Muscle layer of colon (tissue), 2 donors: ENCODE results near the gene EYS.

Source experiments
- H3K27ac ChIP-seq: one replicate; pipeline ENCODE4 v1.7.0; 2013; ENCODE audit warnings: low read depth, mild to moderate bottlenecking, low read length, moderate library complexity
- H3K27me3 ChIP-seq, 2 donors: one replicate each; pipeline ENCODE4 v1.7.0; 2013; ENCODE audit warnings: low read length in 2 of 2, mild to moderate bottlenecking in 2 of 2; ENCODE audit not compliant: insufficient read depth in 2 of 2, control insufficient read depth in 1 of 2
- H3K36me3 ChIP-seq: one replicate; pipeline ENCODE4 v1.7.0; 2013; ENCODE audit warnings: mild to moderate bottlenecking, low read length; ENCODE audit not compliant: insufficient read depth
- H3K4me1 ChIP-seq: one replicate; pipeline ENCODE4 v1.7.0; 2013; ENCODE audit warnings: mild to moderate bottlenecking, low read length; ENCODE audit not compliant: insufficient read depth
- H3K4me3 ChIP-seq, 2 donors: one replicate each; pipeline ENCODE4 v1.7.0; 2013; ENCODE audit warnings: low read length in 2 of 2, low read depth in 1 of 2, mild to moderate bottlenecking in 1 of 2, moderate library complexity in 1 of 2
- H3K9ac ChIP-seq: one replicate; pipeline ENCODE4 v1.7.0; 2013; ENCODE audit warnings: low read length
- H3K9me3 ChIP-seq: one replicate; pipeline ENCODE4 v1.7.0; 2013; ENCODE audit warnings: mild to moderate bottlenecking, low read length
- donor health status: abdominal sarcoma.
- donor health status: Adenocarcinoma of cecum.

EYS gene

DNA sequence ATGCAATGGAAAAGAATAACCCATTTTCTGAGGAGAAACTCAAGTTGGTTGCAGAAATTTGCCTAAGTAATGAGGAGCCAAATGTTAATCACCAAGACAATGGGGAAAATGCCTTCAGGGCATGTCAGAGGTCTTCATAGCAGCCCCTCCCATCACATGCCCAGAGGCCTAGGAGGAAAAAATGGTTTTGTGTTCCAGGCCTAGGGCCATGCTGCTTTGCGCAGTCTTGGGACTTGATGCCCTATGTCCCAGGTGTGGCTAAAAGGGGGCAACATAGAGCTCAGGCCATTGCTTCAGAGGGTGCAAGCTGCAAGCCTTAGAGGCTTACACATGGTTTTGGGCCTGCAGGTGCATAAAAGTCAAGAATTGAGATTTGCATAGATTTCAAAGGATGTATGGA, 485.9 kb downstream of the EYS start:
- Histone ChIP-seq H3K4me3 (no peak overlapping the region), H3K9ac (no peak overlapping the region), H3K4me1 (no peaks in the 10 kb centered on the region), H3K27me3 (no peaks in the 10 kb centered on the region), H3K36me3 (no peaks in the 10 kb centered on the region), H3K27ac (no peak overlapping the region), H3K9me3 (no peaks in the 10 kb centered on the region)

DNA sequence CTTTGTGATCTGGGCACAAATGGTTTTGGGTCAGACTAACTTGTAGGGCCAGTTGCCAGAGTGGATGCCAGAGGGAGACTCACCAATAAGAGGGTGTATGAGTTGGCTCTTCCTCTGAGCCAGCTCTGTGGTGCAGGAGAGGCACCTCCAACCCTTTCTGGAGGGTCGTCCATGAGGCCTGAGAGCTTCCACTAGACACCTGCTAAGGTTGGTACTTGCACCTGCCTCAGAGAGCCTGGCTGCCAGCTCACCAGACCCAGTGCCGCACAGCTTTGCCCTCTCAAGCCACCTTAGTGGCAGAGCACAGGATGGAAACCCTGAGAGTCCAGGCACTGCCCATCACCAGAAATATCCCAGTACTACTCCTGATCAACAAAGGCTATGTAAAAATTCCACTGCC, 504.3 kb downstream of the EYS start:
- H3K27me3 ChIP-seq = no peaks in the 10 kb centered on the region
- no peak overlapping the region for H3K27ac ChIP-seq
- no peaks in the 10 kb centered on the region for H3K9me3 ChIP-seq
- no peaks in the 10 kb centered on the region for H3K36me3 ChIP-seq
- no peak overlapping the region for H3K4me3 ChIP-seq
- no peaks in the 10 kb centered on the region for H3K4me1 ChIP-seq
- no peak overlapping the region for H3K9ac ChIP-seq

DNA sequence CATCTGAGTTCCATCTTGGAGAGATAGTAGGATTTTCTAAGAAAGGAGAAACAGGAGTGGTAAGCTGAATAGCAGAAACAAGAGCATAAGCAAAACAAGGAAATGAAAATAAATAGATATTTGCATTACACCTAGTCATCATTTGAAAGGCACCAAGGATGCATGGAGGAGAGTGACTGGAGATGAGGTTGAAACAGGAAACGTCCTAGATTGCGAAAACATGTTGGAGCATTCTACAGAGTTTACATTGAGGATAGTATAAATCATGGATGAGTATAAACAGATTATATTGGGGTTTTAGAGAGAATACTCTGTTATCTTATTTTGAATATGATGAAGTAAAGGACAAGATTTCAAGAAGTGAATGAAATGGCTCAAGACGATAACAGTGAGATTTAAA, 507.3 kb downstream of the EYS start:
- Histone ChIP-seq H3K4me3 (no peak overlapping the region), H3K36me3 (no peaks in the 10 kb centered on the region), H3K9ac (no peak overlapping the region), H3K9me3 (no peaks in the 10 kb centered on the region), H3K27ac (no peak overlapping the region), H3K27me3 (no peaks in the 10 kb centered on the region), H3K4me1 (no peaks in the 10 kb centered on the region)

DNA sequence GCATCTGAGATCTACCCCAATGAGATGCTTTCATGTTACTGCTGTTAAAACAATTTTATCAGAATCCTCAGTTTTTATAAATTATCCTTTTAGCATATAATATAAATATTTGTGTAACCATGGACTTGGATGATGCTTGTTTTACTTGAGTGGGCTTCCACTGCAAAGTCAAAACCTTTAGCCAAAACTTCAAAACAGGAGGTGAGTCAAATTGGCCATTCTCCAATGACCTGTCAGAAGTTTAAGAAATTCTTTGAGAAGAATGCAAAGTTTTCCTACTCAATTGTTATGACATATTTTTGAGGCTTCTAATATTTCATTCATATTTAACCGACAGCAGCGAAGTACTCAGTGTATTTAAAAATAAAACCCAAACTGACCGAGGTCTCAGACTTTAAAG, 507.9 kb downstream of the EYS start:
- H3K36me3 ChIP-seq = no peaks in the 10 kb centered on the region
- no peaks in the 10 kb centered on the region for H3K27me3 ChIP-seq
- no peaks in the 10 kb centered on the region for H3K4me1 ChIP-seq
- H3K9me3 ChIP-seq = no peaks in the 10 kb centered on the region
- H3K9ac ChIP-seq = no peak overlapping the region
- H3K27ac ChIP-seq = no peak overlapping the region
- no peak overlapping the region for H3K4me3 ChIP-seq

DNA sequence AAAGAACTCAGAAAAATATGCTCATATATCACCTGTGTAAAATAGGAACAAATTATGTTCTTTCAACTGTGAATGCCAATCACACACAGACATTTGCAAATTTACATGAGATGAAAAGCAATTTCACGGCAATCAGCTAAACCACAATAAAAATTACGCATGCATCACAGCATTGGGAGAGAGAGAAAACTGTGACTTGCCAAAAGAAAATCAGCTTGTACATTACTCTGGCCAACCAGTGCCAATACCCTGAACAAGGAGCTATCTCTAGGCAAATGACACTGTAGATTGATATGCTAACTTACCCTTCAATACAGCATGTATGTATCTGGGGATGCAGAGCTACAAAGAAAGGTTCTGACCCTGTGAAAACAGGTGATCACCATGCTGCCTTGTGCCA, 515.6 kb downstream of the EYS start:
- Histone ChIP-seq H3K4me3 (no peak overlapping the region), H3K36me3 (no peaks in the 10 kb centered on the region), H3K27ac (no peak overlapping the region), H3K4me1 (no peaks in the 10 kb centered on the region), H3K27me3 (no peaks in the 10 kb centered on the region), H3K9ac (no peak overlapping the region), H3K9me3 (no peaks in the 10 kb centered on the region)

DNA sequence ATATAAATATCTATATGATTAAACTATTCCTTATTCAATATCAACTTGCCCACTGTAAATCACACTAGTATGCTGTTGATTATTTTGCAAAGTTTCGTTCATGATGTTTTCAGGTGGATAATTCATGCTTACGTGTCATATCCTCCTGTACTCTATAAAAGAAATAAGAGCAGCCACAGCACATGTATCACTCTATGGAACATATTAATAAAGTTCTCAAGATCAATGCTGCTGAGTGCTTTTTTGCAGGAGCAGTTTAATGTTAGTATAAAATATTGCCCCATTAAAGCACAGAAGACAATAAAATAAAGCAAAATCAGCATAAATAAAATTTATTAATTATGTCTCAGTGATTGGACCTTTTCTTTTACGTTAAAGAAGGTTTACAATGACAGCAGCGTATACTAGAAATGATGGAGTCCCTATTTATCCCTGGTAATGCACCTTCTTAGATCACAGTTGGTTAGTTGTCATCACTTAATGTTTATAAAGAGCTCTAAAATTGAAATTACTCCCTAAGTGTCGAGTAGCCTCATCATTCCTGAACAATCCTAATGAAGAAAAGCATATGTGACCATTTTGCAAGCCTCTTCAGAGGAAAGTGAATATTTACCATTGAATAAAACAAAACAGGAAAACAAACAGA, 517.7 kb downstream of the EYS start:
- H3K4me3 ChIP-seq = no peak overlapping the region
- no peaks in the 10 kb centered on the region for H3K36me3 ChIP-seq
- no peak overlapping the region for H3K27ac ChIP-seq
- H3K9ac ChIP-seq = no peak overlapping the region
- H3K27me3 ChIP-seq = no peaks in the 10 kb centered on the region
- no peaks in the 10 kb centered on the region for H3K9me3 ChIP-seq
- H3K4me1 ChIP-seq = no peaks in the 10 kb centered on the region

DNA sequence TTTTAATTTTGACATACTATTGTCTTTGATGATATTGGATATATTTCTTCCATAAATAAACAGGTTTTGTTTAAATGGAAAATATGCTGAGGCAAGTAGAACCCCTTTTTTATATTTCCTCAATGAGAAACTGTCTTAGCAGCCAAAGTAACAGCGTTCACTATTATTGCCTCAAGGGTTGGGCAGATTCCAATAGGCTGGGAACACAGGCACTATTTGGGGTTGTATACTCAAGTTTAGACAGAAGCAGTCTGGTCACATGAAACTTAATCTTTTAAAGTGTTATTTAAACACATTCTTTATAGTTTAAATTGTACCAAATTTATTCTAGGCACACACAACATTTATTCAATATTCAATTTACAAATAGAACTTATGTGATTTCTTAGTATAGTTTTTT, 520.2 kb downstream of the EYS start:
- H3K36me3 ChIP-seq = no peaks in the 10 kb centered on the region
- no peak overlapping the region for H3K4me3 ChIP-seq
- H3K4me1 ChIP-seq = no peaks in the 10 kb centered on the region
- no peaks in the 10 kb centered on the region for H3K27me3 ChIP-seq
- no peaks in the 10 kb centered on the region for H3K9me3 ChIP-seq
- H3K9ac ChIP-seq = no peak overlapping the region
- H3K27ac ChIP-seq = no peak overlapping the region

DNA sequence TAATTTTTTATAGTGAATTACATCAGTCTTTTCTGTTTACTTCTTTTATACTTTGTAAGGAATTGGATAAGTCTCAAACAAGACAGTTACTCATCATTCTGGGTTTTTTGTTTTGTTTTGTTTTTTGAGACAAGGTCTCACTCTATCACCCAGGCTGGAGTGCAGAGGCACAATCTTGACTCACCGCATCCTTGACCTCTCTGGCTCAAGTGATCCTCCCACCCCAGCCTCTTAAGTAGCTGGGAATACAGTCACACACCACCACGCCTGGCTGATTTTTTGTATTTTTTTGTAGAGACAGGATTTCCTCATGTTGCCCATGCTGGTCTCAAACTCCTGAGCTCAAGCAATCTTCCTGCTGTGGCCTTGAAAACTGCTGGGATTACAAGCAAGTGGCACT, 524.3 kb downstream of the EYS start:
- H3K9ac ChIP-seq = no peak overlapping the region
- H3K27ac ChIP-seq = no peak overlapping the region
- H3K4me1 ChIP-seq = no peaks in the 10 kb centered on the region
- no peaks in the 10 kb centered on the region for H3K27me3 ChIP-seq
- H3K9me3 ChIP-seq = no peaks in the 10 kb centered on the region
- H3K4me3 ChIP-seq = no peak overlapping the region
- no peaks in the 10 kb centered on the region for H3K36me3 ChIP-seq

DNA sequence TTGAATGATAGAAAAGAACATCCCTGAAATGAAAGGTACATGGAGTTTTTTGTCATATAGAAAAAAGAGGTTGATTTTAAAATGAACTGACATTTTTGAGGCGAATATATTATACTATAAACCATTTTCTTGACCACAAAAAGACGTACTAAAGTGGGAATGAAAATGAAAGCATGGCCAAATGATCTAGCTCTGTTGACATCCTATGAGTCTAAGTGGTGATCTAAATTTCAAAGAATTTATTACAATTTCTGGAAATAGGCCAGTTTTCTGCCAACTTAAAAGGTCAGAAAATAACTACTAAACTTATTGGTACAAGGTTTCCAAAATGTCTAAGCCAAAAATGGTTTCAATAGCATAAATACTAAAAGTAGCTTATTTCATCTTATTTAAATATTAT, 536.8 kb downstream of the EYS start:
- Histone ChIP-seq H3K9ac (no peak overlapping the region), H3K4me3 (no peak overlapping the region), H3K4me1 (no peaks in the 10 kb centered on the region), H3K27ac (no peak overlapping the region), H3K36me3 (no peaks in the 10 kb centered on the region), H3K9me3 (no peaks in the 10 kb centered on the region), H3K27me3 (no peaks in the 10 kb centered on the region)

DNA sequence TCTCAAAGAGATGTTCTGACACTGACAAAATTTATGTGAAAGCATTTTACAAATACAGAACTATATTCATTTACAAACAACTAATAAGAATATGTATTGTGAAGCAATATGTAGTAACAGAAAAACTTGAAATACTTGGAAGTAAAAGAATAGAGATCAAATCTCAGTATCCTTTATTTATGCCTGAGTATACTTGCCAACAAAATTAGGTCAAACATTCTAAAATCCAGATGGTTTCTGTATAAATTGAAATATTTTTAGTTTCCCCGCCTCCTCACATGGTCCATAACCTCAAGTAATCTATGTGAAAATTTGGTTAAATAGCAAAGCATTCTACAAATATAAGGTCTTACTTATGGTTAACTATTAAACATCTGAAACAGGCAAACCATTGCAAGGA, 545.4 kb downstream of the EYS start:
- no peaks in the 10 kb centered on the region for H3K9me3 ChIP-seq
- H3K36me3 ChIP-seq = no peaks in the 10 kb centered on the region
- H3K4me3 ChIP-seq = no peak overlapping the region
- no peaks in the 10 kb centered on the region for H3K27me3 ChIP-seq
- H3K4me1 ChIP-seq = no peaks in the 10 kb centered on the region
- no peak overlapping the region for H3K27ac ChIP-seq
- no peak overlapping the region for H3K9ac ChIP-seq

DNA sequence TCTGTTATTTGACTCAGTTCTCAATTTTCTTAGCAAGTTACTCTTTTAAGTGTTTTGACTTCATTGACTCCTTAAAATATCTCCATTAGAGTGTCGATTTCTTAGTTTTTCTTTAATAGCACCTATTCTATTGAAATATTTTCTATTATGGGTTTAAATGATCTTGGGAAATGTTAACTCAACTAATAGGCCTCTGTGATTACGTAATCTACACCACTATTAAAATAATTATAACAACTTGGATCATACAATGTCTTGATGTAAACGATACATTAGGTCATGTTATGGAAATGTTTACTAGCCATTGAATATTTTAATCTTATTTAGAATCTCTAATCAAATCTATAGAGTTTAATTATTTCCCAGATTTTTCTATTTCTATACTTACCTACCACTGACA, 550.0 kb downstream of the EYS start:
- no peaks in the 10 kb centered on the region for H3K36me3 ChIP-seq
- H3K27me3 ChIP-seq = no peaks in the 10 kb centered on the region
- H3K4me3 ChIP-seq = no peak overlapping the region
- H3K9ac ChIP-seq = no peak overlapping the region
- no peak overlapping the region for H3K27ac ChIP-seq
- no peaks in the 10 kb centered on the region for H3K9me3 ChIP-seq
- H3K4me1 ChIP-seq = no peaks in the 10 kb centered on the region

DNA sequence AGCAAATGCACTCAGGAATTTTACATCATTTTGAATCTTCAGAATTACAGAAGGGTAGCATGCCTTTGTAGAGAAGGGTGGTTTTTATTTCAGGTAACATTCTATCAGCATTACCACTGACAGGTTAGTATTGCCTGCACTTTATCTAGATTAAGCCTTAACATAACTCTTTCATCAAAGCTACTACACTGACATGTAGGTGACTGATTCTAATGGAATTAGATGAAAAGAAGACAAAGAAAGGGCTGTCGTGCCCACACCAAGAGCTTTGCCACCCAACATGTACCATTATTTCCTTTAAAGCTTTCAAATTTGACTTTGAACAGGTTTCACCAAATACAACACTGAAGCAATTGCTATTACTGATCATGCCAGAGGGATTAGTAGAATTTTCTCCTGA, 551.9 kb downstream of the EYS start:
- no peak overlapping the region for H3K9ac ChIP-seq
- H3K27ac ChIP-seq = no peak overlapping the region
- no peaks in the 10 kb centered on the region for H3K27me3 ChIP-seq
- no peaks in the 10 kb centered on the region for H3K4me1 ChIP-seq
- H3K4me3 ChIP-seq = no peak overlapping the region
- H3K9me3 ChIP-seq = no peaks in the 10 kb centered on the region
- H3K36me3 ChIP-seq = no peaks in the 10 kb centered on the region
